HUES64 (cell line): ENCODE measurements around the gene KRTAP5-2. TPM values are rescaled to one million over a fixed set of nuclear protein-coding genes. Genes with fewer than 3 reads are reported as not detected.
"Not testable (repeated sequence)": the region's sequence is repeated elsewhere in the genome, so short reads cannot be mapped to it uniquely, and the experiment has no call there.

Experiments
- H3K27ac ChIP-seq: 2 replicates; pipeline ENCODE4 v1.7.0; 2013; ENCODE audit warnings: low read depth, low read length, inconsistent platforms
- H3K27me3 ChIP-seq: 2 replicates; pipeline ENCODE4 v1.6.1; 2013; ENCODE audit warnings: mild to moderate bottlenecking, low read length; ENCODE audit not compliant: insufficient read depth
- H3K36me3 ChIP-seq: 2 replicates; pipeline ENCODE4 v1.6.1; 2013; ENCODE audit warnings: mild to moderate bottlenecking, low read length; ENCODE audit not compliant: insufficient read depth
- H3K4me1 ChIP-seq: 2 replicates; pipeline ENCODE4 v1.6.1; 2013; ENCODE audit warnings: mild to moderate bottlenecking, low read length, moderate library complexity; ENCODE audit not compliant: insufficient read depth
- H3K4me3 ChIP-seq: 2 replicates; pipeline ENCODE4 v1.5.1; 2013; ENCODE audit warnings: mild to moderate bottlenecking, low read length, moderate library complexity
- H3K9ac ChIP-seq: 2 replicates; pipeline ENCODE4 v1.6.1; 2013; ENCODE audit warnings: mild to moderate bottlenecking, low read depth, low read length
- H3K9me3 ChIP-seq: 2 replicates; pipeline ENCODE4 v1.6.1; 2013; ENCODE audit warnings: low read depth, low read length; ENCODE audit not compliant: insufficient read depth
- WGBS: fragments of 150-250, 120-280 bp; methylation state at CpG from one replicate; pipeline ENCODE4 v1.1.7; 2013; ENCODE audit warnings: missing lambda C conversion rate; 5-methylcytosine and 5-hydroxymethylcytosine counted together
- polyA plus RNA-seq, 2 experiments: library from polyadenylated mRNA; stranded (reverse); fragments of 50-300 nt; gene quantifications; one replicate each; pipeline ENCODE4 v1.2.3, GENCODE V29; 2013

KRTAP5-2 gene, protein sequence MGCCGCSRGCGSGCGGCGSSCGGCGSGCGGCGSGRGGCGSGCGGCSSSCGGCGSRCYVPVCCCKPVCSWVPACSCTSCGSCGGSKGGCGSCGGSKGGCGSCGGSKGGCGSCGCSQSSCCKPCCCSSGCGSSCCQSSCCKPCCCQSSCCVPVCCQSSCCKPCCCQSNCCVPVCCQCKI
- not detected for polyA plus RNA-seq (2013, experiment 1 of 2)
- polyA plus RNA-seq (2013, experiment 2 of 2) = not detected

GRCh38 chr11:1597994-1598380, at the start of gene KRTAP5-2:
TSS of gene KRTAP5-2 (minus strand) at chr11:1598294. CDS start at chr11:1598250, 44 bp downstream.
- Histone ChIP-seq H3K27me3 (peaks cover 6% of the 10 kb centered on the region), H3K4me3 (no peak within 1 kb of the TSS), H3K4me1 (peaks cover 11% of the 10 kb centered on the region; the same call in 1 of the 2 replicates), H3K9me3 (peaks cover 5% of the 10 kb centered on the region), H3K36me3 (no peaks in the 10 kb centered on the region), H3K27ac (no peak within 1 kb of the TSS), H3K9ac (no peak within 1 kb of the TSS)
- 85% methylated on average over 1 of the region's 4 CpGs for WGBS

DNA sequence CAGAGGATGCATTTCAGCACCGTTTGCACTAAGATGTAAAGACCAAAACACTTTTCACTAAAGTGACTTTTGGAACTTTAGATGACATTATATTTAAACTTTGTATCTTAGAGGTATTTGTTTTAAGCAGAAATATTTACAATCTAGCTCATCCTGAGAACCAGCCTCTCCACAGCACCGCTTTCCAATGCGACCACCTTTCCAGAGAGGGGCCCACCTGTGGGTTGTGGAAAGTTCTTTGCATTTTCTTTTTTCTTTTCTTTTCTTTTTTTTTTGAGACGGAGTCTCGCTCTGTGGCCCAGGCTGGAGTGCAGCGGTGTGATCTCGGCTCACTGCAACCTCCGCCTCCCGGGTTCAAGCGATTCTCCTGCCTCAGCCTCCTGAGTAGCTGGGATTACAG, 48.4 kb upstream of the KRTAP5-2 start:
- not testable (repeated sequence) for H3K4me3 ChIP-seq, H3K36me3 ChIP-seq, H3K4me1 ChIP-seq, H3K9ac ChIP-seq, H3K27me3 ChIP-seq, H3K9me3 ChIP-seq, H3K27ac ChIP-seq
- WGBS = 80% methylated on average over 8 of the region's 10 CpGs

DNA sequence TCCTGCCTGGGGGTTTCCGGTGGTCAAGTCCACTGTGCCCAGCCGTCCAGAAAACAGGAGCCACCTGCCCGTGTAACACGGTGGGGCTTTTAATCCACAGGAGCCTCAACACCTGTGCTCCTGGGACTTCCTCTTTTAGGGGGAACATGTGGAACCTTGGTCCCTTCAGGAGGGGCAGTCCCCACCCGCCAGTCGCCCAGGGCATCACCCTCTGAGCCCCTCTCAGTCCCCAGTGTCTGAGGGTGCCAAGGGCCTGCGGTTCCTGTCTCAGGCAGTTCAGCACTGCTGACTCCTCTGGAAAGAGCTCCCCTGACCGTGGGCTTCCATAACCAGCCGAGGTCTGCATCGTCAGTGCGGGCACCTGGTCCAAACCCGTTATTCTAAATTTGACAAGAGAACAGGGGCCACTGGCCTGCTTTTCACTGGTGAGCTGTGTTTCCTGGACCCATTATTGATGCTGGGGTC, 47.3 kb upstream of the KRTAP5-2 start:
- WGBS = 92% methylated on average over 12 of the region's 12 CpGs
- H3K4me1 ChIP-seq = no peaks in the 10 kb centered on the region
- peaks cover 3% of the 10 kb centered on the region; the same call in 1 of the 2 replicates for H3K27me3 ChIP-seq

GRCh38 chr11:1644601-1645356, 46.7 kb upstream of the KRTAP5-2 start:
- no peak overlapping the region for H3K27ac ChIP-seq
- H3K36me3 ChIP-seq = no peaks in the 10 kb centered on the region
- no peaks in the 10 kb centered on the region for H3K4me1 ChIP-seq
- H3K4me3 ChIP-seq = no peak overlapping the region
- WGBS = 92% methylated on average over 19 of the region's 20 CpGs
- no peaks in the 10 kb centered on the region for H3K9me3 ChIP-seq
- H3K27me3 ChIP-seq = peaks cover 3% of the 10 kb centered on the region; the same call in 1 of the 2 replicates
- H3K9ac ChIP-seq = no peak overlapping the region

More for the DNA sequence above, 47.3 kb upstream of the KRTAP5-2 start:
- H3K9me3 ChIP-seq = no peaks in the 10 kb centered on the region
- no peaks in the 10 kb centered on the region for H3K36me3 ChIP-seq
- no peak overlapping the region for H3K4me3 ChIP-seq
- no peak overlapping the region for H3K9ac ChIP-seq
- no peak overlapping the region for H3K27ac ChIP-seq

DNA sequence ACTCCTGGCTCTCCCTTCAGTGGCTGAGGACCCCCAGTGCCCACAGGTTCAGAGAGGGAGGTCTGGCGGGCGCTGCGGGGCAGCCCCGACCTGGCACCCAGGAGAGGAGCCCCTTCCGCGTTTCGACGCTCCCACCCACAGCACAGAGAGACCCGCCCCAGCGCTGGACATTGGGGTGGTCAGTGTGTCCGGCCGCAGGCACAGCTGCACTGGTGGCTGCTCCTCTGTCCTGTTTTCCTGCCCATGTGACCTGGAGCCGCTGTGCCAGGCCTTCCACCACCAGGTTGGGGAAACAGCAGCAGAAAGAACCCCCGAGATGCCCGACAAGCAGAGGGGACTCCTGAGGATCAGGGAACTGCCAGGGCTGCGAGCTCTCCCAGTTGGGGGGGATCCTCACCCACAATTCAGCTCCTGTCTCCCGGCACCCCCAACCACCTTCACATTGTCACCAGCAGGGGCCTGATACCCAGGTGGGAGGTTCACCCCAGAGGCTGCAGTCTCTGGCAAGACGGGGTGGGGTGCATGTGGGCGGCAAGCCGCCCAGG, 45.1 kb upstream of the KRTAP5-2 start:
- H3K4me3 ChIP-seq = no peak overlapping the region
- no peak overlapping the region for H3K9ac ChIP-seq
- WGBS = 95% methylated on average over 18 of the region's 20 CpGs
- no peak overlapping the region for H3K27ac ChIP-seq
- H3K27me3 ChIP-seq = peaks cover 3% of the 10 kb centered on the region; the same call in 1 of the 2 replicates
- no peaks in the 10 kb centered on the region for H3K36me3 ChIP-seq
- no peaks in the 10 kb centered on the region for H3K4me1 ChIP-seq
- no peaks in the 10 kb centered on the region for H3K9me3 ChIP-seq

GRCh38 chr11:1642288-1643145, 44.4 kb upstream of the KRTAP5-2 start:
- WGBS = 85% methylated on average over 29 of the region's 29 CpGs
- Histone ChIP-seq H3K9me3 (no peaks in the 10 kb centered on the region), H3K27me3 (peaks cover 3% of the 10 kb centered on the region; the same call in 1 of the 2 replicates), H3K4me1 (no peaks in the 10 kb centered on the region), H3K4me3 (no peak overlapping the region), H3K27ac (no peak overlapping the region), H3K9ac (no peak overlapping the region), H3K36me3 (no peaks in the 10 kb centered on the region)

DNA sequence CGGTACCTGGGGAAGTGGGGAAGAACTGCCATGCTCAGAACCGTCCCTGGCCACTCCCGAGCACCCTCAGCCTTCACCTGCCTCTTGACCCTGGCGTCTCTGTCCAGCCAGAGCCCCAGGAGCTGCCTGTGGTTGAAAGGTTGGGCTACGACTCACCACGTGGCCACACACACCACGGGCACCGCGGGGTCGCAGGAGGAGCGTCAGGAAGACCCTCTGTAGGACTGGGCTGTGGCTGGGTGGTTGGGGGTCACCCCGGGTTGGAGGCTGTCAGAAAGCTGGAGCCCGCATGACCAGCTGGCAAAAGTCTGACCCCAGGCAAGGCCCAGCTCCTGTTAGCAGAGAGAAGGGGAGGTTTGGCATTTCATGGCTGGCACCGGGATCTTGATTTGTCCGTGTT, 43.0 kb upstream of the KRTAP5-2 start:
- Histone ChIP-seq H3K27ac (no peak overlapping the region), H3K9me3 (no peaks in the 10 kb centered on the region), H3K4me3 (no peak overlapping the region), H3K4me1 (no peaks in the 10 kb centered on the region), H3K27me3 (peaks cover 3% of the 10 kb centered on the region; the same call in 1 of the 2 replicates), H3K36me3 (no peaks in the 10 kb centered on the region), H3K9ac (no peak overlapping the region)
- WGBS = 93% methylated on average over 15 of the region's 15 CpGs

DNA sequence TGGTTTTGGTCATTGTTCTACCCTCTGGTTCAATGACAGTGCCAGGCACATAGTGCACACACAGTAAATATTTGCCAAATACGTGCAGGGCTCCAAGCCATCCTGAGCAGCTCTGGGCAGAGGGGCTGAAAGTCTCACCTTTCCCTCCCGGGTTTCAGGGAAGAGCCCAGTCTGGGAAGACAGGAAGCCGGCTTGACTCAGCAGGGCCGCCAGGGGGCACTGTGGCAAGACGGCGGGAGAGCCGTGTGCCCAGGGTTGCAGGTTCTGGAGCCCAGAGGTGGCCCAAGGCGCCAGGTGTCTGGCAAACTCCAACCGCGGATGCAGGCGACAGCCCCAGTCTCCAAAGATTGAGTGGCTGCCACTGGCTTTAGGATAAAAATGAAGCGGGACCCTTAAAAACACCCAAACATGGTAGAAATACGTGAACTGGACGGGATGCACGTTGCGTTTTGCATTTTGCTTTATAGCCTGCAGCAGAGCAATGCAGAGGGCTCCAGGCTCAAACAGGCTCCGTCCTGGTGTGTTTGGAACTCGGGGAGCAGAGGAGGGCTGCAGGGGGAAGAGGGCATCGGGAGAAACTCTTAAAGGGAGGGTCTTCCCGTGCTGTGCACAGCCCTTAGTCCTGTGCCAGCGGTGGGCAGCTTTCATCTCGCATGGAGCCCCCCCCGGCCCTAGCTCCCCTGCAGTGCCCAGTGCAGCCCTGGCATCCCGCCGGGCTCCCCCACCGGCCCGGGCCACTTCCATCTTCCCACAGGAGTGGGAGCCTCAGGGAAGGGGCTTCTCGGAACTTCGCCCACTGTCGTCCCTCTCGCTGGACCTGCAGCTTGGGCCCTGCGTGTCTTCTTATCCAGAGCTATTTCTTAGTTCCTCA, 42.2 kb upstream of the KRTAP5-2 start:
- H3K27me3 ChIP-seq = peaks cover 3% of the 10 kb centered on the region; the same call in 1 of the 2 replicates
- no peaks in the 10 kb centered on the region for H3K4me1 ChIP-seq
- H3K36me3 ChIP-seq = no peaks in the 10 kb centered on the region
- H3K27ac ChIP-seq = no peak overlapping the region
- H3K9ac ChIP-seq = no peak overlapping the region
- H3K4me3 ChIP-seq = no peak overlapping the region
- H3K9me3 ChIP-seq = no peaks in the 10 kb centered on the region
- WGBS = 57% methylated on average over 32 of the region's 32 CpGs

- WGBS = 81% methylated on average over 15 of the region's 15 CpGs
- no peak overlapping the region for H3K27ac ChIP-seq
- no peaks in the 10 kb centered on the region for H3K9me3 ChIP-seq
- H3K36me3 ChIP-seq = no peaks in the 10 kb centered on the region
- no peaks in the 10 kb centered on the region for H3K4me1 ChIP-seq
- H3K9ac ChIP-seq = no peak overlapping the region
- peaks cover 3% of the 10 kb centered on the region; the same call in 1 of the 2 replicates for H3K27me3 ChIP-seq
- H3K4me3 ChIP-seq = no peak overlapping the region
Measured at GRCh38 chr11:1639666-1640065, 41.6 kb upstream of the KRTAP5-2 start.

DNA sequence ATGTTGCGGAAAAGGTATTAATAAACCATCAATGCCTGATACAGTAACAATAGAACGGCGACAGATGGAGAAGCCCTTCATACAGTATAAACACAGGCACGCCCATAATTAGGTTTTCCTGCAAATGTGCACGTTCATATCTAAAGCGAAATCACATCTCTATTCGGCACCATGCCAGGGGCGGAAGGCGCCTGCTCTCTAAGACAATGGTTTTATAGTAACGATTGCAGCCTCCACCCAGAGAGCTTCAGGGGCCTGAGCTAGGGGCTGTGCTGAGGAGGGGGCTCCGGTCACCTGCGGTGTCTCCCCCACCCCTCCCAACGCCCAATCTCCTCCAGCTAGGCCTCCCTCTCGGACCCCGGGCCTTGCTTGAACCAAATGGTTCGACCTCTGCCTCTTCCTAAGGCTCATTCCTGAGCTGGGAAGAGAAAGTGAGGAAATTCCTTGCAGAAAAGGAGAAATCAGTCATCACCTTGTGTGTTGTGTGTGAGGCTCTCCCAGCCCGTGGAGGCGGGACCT, 41.1 kb upstream of the KRTAP5-2 start:
- Histone ChIP-seq H3K36me3 (no peaks in the 10 kb centered on the region), H3K4me1 (no peaks in the 10 kb centered on the region), H3K27ac (no peak overlapping the region), H3K9me3 (no peaks in the 10 kb centered on the region), H3K9ac (no peak overlapping the region), H3K27me3 (peaks cover 3% of the 10 kb centered on the region; the same call in 1 of the 2 replicates), H3K4me3 (no peak overlapping the region)
- WGBS = 84% methylated on average over 18 of the region's 18 CpGs
